ENCODE measurements around the gene CDK10.

- no peak for TF ChIP-seq ZFX (IDR thresholded peaks at IDR 0.05)
- TF ChIP-seq CTCF (conservative IDR thresholded peaks at IDR 0.05): no peak
Observed at GRCh38 chr16:89723279-89724250, 37.1 kb downstream of the CDK10 start.

All from C4-2B (cell line).